HG03060 (cell line): Measurements from ENCODE around the gene TMEM150A.
"Not testable (repeated sequence)": the region's sequence is repeated elsewhere in the genome, so short reads cannot be mapped to it uniquely, and the experiment has no call there.

ENCODE experiments used
- ATAC-seq: cut with Tn5 transposase; IDR thresholded peaks from one replicate; pipeline ENCODE4 v1.9.1; 2021; ENCODE audit warnings: low read depth, moderate number of reproducible peaks; ENCODE audit not compliant: unreplicated experiment

The TMEM150A gene

GRCh38 chr2:85577386-85578242, 24.9 kb downstream of the TMEM150A start, which contains the start of gene VAMP8:
Gene VAMP8 (plus strand): TSS chr2:85577586. CDS start chr2:85577647, 61 bp downstream.
- peak; percentile 52 for ATAC-seq

GRCh38 chr2:85577063-85577385, 25.5 kb downstream of the TMEM150A start:
- ATAC-seq = no peak

- no peak for ATAC-seq
Observed at GRCh38 chr2:85575739-85576138, 26.8 kb downstream of the TMEM150A start.

- no peak for ATAC-seq
Observed at GRCh38 chr2:85566265-85566664, 36.2 kb downstream of the TMEM150A start.

GRCh38 chr2:85564144-85564563, 38.3 kb downstream of the TMEM150A start:
- ATAC-seq = no peak

- ATAC-seq = peak; percentile 79
Observed at GRCh38 chr2:85561280-85562212, 41.0 kb downstream of the TMEM150A start, which contains the start of gene GGCX. Gene GGCX (minus strand): TSS chr2:85561493. CDS start chr2:85561428, 65 bp downstream.

GRCh38 chr2:85560812-85561279, 41.7 kb downstream of the TMEM150A start:
- no peak for ATAC-seq

GRCh38 chr2:85560403-85560726, 42.1 kb downstream of the TMEM150A start:
- not testable (repeated sequence) for ATAC-seq

- no peak for ATAC-seq
Observed at GRCh38 chr2:85558160-85558559, 44.3 kb downstream of the TMEM150A start.

- no peak for ATAC-seq
Observed at GRCh38 chr2:85557130-85557529, 45.4 kb downstream of the TMEM150A start.

- no peak for ATAC-seq
Observed at GRCh38 chr2:85554980-85555612, 47.4 kb downstream of the TMEM150A start.

GRCh38 chr2:85553184-85553583, 49.3 kb downstream of the TMEM150A start:
- ATAC-seq = no peak

- ATAC-seq = no peak
Observed at GRCh38 chr2:85551698-85552678, 50.5 kb downstream of the TMEM150A start.

- ATAC-seq = no peak
Observed at GRCh38 chr2:85550486-85550885, 52.0 kb downstream of the TMEM150A start.

- ATAC-seq = no peak
Observed at GRCh38 chr2:85549826-85550225, 52.7 kb downstream of the TMEM150A start.

GRCh38 chr2:85549095-85549494, 53.4 kb downstream of the TMEM150A start:
- no peak for ATAC-seq

- ATAC-seq = no peak
Observed at GRCh38 chr2:85548608-85548900, 53.9 kb downstream of the TMEM150A start.
